ENCODE results near the gene SYNE2.
A peak's percentile ranks its signal among the peaks of the same experiment; 100 is the strongest.

The SYNE2 gene

GRCh38 chr14:63904724-63905123, 51.9 kb downstream of the SYNE2 start:
- DNase-seq = no peak
- intact Hi-C loops (cut with DNase I) = no loop called here

GRCh38 chr14:63905370-63905769, 52.6 kb downstream of the SYNE2 start:
- intact Hi-C loops (cut with DNase I) = no loop called here
- no peak for DNase-seq

DNA sequence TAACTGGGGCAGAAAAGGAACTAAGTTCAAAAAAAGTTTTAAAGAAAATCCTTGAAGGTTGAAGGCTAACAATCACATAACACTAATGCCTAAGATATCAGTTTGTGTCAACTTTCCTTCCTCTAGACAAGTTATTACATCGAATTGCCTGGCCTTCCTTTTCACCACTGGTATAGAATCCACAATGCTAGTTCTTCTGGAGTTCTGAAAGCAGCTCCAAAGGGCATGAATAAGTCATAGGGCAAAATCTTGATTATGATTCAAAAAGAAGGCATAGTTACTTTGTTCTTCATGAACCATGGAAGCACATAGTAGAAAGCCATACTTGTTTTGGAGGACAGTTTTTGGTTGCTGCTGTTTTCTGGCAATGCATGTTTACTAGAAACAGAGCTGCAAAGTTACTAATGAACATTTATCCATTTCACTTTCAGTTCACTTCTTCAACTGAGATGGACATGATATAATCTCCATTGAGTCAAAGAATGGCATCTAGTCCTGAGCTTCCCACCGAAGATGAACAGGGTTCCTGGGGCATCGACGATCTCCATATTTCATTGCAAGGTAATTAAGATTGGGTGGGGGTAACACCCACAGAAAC, 56.0 kb downstream of the SYNE2 start:
- intact Hi-C loops (cut with DNase I) = no loop called here
- DNase-seq = no peak

- no peak for DNase-seq
- intact Hi-C loops (cut with DNase I) = no loop called here
Measured at GRCh38 chr14:63909984-63910383, 57.2 kb downstream of the SYNE2 start.

GRCh38 chr14:63910583-63911363, 58.0 kb downstream of the SYNE2 start:
- DNase-seq = peak in 1 of 42 donors; percentile 25

GRCh38 chr14:63911404-63911803, 58.6 kb downstream of the SYNE2 start:
- peak in 1 of 42 donors; percentile 12 for DNase-seq
- intact Hi-C loops (cut with DNase I) = no loop called here

More at GRCh38 chr14:63910583-63911363, 58.0 kb downstream of the SYNE2 start:
- intact Hi-C loops (cut with DNase I) = no loop called here

DNA sequence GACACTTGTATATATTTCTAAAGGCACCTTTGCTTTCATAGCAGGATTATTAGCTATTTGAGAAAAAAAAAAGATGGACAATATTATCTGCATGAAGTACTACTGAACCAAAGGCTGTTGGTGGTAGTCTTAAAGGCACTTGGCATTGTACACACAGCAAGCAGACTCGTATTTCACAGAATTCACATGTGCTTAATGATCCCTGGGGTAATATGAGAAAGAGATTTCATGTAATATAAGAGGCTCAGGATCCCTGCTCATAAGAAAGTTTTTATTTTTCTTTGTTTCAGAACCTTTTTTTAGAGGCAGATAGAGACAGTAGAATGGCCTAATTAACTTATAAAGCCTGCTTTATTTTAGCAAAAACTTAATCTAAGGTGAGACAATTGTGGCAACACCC, 59.5 kb downstream of the SYNE2 start:
- no peak for DNase-seq
- intact Hi-C loops (cut with DNase I) = no loop called here

GRCh38 chr14:63918411-63918810, 65.6 kb downstream of the SYNE2 start:
- intact Hi-C loops (cut with DNase I) = no loop called here
- DNase-seq = no peak

DNA sequence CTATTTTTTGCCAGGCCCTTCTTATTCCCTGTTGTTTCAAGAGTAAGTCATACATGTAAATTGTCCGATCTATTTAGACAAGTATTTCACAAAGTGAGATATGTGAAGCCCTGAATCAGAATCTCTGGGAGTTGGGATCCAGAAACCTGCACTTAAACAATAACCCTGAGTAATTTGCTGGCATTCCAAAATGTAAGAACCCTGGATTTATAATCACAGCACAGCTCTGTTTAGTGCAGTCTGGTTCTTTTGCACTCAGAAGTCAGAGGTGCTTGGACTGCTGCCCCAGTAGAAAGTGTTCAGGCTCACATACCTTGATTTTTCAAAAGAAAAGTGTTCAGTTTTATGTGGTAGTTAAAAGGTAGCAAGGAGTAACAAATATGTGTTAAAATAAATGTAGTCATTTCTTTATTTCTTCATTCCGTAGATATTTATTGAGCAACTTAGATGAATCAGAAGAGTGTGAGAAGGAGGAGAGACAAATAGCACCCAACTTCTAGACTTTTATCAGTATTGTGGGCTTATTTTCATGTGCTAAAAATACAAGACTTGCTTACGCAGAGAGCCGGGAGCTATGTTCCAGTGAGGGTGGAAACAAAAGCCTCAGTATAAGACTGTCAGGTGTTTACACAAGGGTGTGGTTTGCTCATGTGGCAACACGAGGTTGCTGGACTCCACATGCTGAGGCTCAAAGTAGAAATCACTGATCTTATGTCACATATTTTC, 70.1 kb downstream of the SYNE2 start:
- intact Hi-C loops (cut with DNase I) = no loop called here
- DNase-seq = no peak

- DNase-seq = no peak
- intact Hi-C loops (cut with DNase I) = no loop called here
Measured at GRCh38 chr14:63923422-63923752, 70.6 kb downstream of the SYNE2 start.

GRCh38 chr14:63924375-63924774, 71.6 kb downstream of the SYNE2 start:
- intact Hi-C loops (cut with DNase I) = no loop called here
- DNase-seq = no peak

DNA sequence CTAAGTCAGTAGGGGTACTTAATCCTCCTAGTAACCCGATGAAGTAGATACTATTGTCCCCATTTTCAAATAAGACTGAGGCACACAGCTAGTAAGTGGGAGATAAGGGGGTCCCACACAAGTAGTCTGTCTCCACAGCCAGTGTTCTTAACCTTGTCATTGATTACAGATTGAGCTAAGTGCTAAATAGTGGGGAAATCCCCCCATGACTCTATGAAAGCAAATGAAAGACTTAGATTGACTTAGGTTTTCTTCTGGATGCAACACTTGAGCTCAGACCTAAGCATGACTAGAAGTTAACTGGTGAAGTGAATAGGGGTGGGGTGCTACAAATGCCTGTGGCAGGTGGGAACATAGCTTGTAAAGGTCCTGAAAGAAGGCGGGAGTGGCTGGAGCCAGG, 73.8 kb downstream of the SYNE2 start:
- DNase-seq = no peak
- intact Hi-C loops (cut with DNase I) = no loop called here

DNA sequence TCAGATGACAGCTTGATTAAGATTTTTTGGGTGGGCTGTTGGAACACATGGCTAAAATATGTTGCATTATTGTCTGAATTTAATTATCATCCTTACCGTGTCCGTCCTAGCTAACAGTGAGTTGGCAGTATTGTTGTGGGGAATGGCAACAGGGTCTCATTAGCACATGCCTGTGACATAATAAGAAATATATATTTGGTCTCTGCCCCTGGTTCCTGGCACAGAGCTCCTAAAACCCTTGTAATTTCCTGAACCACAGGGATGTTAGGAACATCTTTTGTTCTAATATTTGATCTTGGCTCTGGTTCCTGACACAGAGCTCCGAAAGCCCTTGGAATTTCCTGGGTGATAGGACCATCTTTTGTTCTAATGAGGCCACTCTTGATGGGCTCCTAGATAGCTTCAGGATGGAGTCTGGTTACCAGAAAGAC, 76.0 kb downstream of the SYNE2 start:
- DNase-seq = no peak

GRCh38 chr14:63933110-63933509, 80.3 kb downstream of the SYNE2 start:
- no peak for DNase-seq
- intact Hi-C loops (cut with DNase I) = no loop called here

More for the DNA sequence above, 76.0 kb downstream of the SYNE2 start:
- intact Hi-C loops (cut with DNase I) = no loop called here

GRCh38 chr14:63933711-63934110, 80.9 kb downstream of the SYNE2 start:
- no peak for DNase-seq
- intact Hi-C loops (cut with DNase I) = no loop called here

DNA sequence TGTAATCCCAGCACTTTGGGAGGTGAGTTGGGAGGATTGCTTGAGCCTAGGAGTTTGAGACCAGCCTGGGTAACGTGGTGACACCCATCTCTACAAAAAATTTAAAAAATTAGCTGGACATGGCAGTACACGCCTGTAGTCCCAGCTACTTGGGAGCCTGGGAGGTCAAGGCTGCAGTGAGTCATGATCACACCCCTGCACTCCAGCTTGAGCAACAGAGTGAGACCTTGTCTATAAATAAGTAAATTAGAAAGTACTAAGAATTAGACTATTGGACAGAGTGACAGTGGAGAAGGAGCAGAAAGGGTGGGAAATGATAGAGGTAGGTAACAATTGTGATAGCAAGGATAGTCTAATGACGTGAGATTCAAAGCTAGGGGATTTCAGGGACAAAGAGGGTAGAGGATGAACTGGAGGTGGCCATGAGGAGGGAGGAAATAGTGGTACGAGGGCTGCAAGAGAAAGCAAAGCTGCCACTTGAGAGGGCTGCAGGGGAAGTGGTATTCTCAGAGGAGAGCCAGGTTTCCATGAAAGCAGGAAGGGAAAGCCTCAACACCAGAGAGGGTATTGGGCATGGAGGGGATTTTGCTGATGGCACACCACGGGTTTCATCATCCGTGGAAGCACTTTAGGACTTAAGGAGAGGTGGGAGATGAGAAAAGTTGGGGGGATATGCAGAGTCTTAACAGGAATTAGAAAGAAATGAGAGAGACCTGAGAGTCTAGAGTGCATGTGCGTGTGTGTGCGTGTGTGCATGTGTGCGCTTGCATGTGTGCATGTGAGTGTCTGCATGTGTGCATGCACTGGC, 85.6 kb downstream of the SYNE2 start:
- intact Hi-C loops (cut with DNase I) = no loop called here

GRCh38 chr14:63939006-63939270, 86.1 kb downstream of the SYNE2 start:
- intact Hi-C loops (cut with DNase I) = no loop called here
- DNase-seq = no peak

More for the DNA sequence above, 85.6 kb downstream of the SYNE2 start:
- no peak for DNase-seq

DNA sequence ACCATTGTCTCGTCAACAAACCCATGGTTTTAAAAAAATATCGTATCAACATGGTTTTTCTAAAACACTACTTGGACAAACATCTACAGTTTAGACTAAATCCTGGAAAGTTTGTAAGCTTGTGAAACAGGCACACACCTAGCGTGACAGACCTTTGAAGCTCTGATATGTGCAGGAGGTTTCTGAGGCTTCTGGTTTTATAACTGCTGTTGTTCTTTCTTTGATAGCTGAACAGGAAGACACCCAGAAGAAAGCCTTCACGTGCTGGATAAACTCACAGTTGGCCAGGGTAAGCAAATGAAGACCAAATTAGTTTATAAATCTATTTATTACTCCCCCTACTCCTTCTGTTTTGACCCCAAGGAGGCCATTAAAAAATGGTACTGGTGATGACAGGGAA, 87.6 kb downstream of the SYNE2 start:
- intact Hi-C loops (cut with DNase I) = no loop called here
- no peak for DNase-seq

DNA sequence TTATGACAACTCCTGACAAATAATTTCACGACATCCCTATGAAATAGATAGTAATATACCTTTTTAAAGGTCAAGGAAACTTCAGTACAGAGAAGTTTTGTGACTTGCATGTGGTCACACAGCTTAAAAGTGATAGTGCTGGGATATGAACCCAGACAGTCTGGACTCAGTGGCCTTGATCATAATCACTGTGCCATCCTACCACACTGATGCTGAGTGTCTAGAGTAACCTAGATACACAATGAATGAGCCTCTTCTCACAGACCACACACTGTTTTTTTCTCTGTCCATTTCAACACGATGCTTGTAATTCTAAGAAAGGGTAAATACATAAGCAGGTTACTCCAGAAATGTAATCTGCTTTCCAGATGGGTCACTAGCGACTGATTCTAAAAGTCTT, 88.2 kb downstream of the SYNE2 start:
- intact Hi-C loops (cut with DNase I) = no loop called here
- no peak for DNase-seq

- intact Hi-C loops (cut with DNase I) = no loop called here
- no peak for DNase-seq
Measured at GRCh38 chr14:63949696-63950095, 96.9 kb downstream of the SYNE2 start.
